PC-9 (cell line): ENCODE results near the gene SCAPER.

Experiments used
- EZH2 ChIP-seq: fragments of 200-600 bp; sonication (generic); IDR thresholded peaks from 2 replicates; pipeline ENCODE4 v1.8.0; 2017; ENCODE audit warnings: antibody characterized with exemption, low read depth
- TF ChIP-seq, protein P1 (sequence below): fragments of 200-600 bp; sonication (generic); conservative IDR thresholded peaks from 2 replicates; pipeline ENCODE4 v1.6.1; 2017; ENCODE audit warnings: mixed run types, antibody characterized with exemption, mild to moderate bottlenecking, moderate library complexity

DNA sequence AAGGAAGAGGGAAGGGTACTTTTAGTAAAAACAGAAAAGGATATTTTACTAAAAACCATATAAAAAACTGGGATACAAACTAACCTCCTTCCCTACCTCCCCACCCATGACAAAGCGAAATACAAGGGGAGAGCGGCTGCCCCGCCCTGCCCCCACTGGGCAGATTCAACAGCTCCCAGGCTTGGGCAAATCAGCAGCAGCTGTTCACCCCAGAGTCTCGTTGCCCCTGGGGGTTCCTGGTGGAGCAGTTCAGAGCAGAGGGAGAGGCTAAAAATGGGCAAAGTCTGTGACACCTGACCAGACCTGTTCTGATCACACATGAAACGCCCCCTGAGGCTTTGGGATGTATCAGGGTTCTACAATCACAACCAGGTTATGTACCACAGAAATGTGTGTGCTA, 591.4 kb downstream of the SCAPER start:
- TF ChIP-seq, protein P1, sequence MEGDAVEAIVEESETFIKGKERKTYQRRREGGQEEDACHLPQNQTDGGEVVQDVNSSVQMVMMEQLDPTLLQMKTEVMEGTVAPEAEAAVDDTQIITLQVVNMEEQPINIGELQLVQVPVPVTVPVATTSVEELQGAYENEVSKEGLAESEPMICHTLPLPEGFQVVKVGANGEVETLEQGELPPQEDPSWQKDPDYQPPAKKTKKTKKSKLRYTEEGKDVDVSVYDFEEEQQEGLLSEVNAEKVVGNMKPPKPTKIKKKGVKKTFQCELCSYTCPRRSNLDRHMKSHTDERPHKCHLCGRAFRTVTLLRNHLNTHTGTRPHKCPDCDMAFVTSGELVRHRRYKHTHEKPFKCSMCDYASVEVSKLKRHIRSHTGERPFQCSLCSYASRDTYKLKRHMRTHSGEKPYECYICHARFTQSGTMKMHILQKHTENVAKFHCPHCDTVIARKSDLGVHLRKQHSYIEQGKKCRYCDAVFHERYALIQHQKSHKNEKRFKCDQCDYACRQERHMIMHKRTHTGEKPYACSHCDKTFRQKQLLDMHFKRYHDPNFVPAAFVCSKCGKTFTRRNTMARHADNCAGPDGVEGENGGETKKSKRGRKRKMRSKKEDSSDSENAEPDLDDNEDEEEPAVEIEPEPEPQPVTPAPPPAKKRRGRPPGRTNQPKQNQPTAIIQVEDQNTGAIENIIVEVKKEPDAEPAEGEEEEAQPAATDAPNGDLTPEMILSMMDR: no peak
- no peak for TF ChIP-seq EZH2
